Neural progenitor cell (in vitro differentiated cells): ENCODE data around the gene AK4.

Experiments used
- CTCF ChIP-seq: fragments of 200-600 bp; sonication (generic); IDR thresholded peaks from 2 replicates; pipeline ENCODE4 v1.5.1; 2017; ENCODE audit warnings: antibody characterized with exemption, mild to moderate bottlenecking
- EZH2 ChIP-seq: fragments of 200-600 bp; sonication (generic); IDR thresholded peaks from 2 replicates; pipeline ENCODE4 v1.6.1; 2017; ENCODE audit warnings: antibody characterized with exemption, mild to moderate bottlenecking, moderate library complexity

- TF ChIP-seq CTCF (no peak), EZH2 (no peak)
Measured at GRCh38 chr1:65146908-65147423, 1.0 kb upstream of the AK4 start.
